IMR-90 (cell line): ENCODE measurements around the gene NRL. TPM values are rescaled to one million over a fixed set of nuclear protein-coding genes. Genes with fewer than 3 reads are reported as not detected.

Source experiments
- ATAC-seq: fragments of 200-7000 bp; cut with Tn5 transposase; 2 replicates; pipeline ENCODE4 v1.9.1; 2020; ENCODE audit warnings: low read depth, mild to moderate bottlenecking, moderate library complexity
- BruUV-seq: library from RNA; stranded (reverse); fragments of 400-500 nt; replicated peaks from 2 replicates; lab custom pipeline; 2021; lab: Mats Ljungman, UMichigan
- CTCF ChIA-PET: fragments of 300-600 bp; formaldehyde crosslinking; extraction: SDS; loops from one replicate; lab custom pipeline; 2021; ENCODE audit warnings: antibody characterized with exemption; lab: Yijun Ruan, JAX
- POLR2A ChIA-PET: fragments of 300-600 bp; sonication (Branson Sonifier 250); formaldehyde crosslinking; loops from one replicate; lab custom pipeline; 2022; ENCODE audit warnings: antibody characterized with exemption; ENCODE audit not compliant: unreplicated experiment; lab: Charles Lee
- DNase-seq: peaks from one replicate; pipeline ENCODE4 v3.0.0; 2013
- H2AFZ ChIP-seq: replicated peaks from 2 replicates; pipeline ENCODE3; 2013; ENCODE audit warnings: low read length, mild to moderate bottlenecking; ENCODE audit not compliant: poor library complexity
- H2AK5ac ChIP-seq: 2 replicates; pipeline ENCODE4 v1.6.1; 2013; ENCODE audit warnings: low read depth, low read length, inconsistent platforms
- H2AK9ac ChIP-seq: replicated peaks from 2 replicates; pipeline ENCODE3; 2013; ENCODE audit warnings: mild to moderate bottlenecking, low read depth, low read length, moderate library complexity; ENCODE audit not compliant: poor library complexity
- H2BK120ac ChIP-seq: 2 replicates; pipeline ENCODE4 v1.6.1; 2013; ENCODE audit warnings: low read depth, low read length, inconsistent platforms
- H2BK15ac ChIP-seq: 3 replicates; pipeline ENCODE4 v1.6.1; 2013; ENCODE audit warnings: low read depth, low read length, inconsistent platforms
- H2BK20ac ChIP-seq: 2 replicates; pipeline ENCODE4 v1.6.1; 2013; ENCODE audit warnings: low read depth, mild to moderate bottlenecking, inconsistent platforms, low read length, moderate library complexity
- H2BK5ac ChIP-seq: 2 replicates; pipeline ENCODE4 v1.6.1; 2013; ENCODE audit warnings: mild to moderate bottlenecking, low read depth, low read length, inconsistent platforms; ENCODE audit not compliant: poor library complexity, severe bottlenecking
- H3K14ac ChIP-seq: replicated peaks from 2 replicates; pipeline ENCODE4 v1.6.1; 2013; ENCODE audit warnings: low read depth, low read length, inconsistent platforms
- H3K18ac ChIP-seq: 2 replicates; pipeline ENCODE4 v1.6.1; 2013; ENCODE audit warnings: low read depth, low read length, control low read depth
- H3K23ac ChIP-seq: 2 replicates; pipeline ENCODE4 v1.6.1; 2013; ENCODE audit warnings: low read depth, low read length, inconsistent platforms
- H3K27ac ChIP-seq: 2 replicates; pipeline ENCODE4 v1.5.1; 2013; ENCODE audit warnings: mild to moderate bottlenecking, control low read depth, low read length; ENCODE audit not compliant: insufficient read depth
- H3K27me3 ChIP-seq: 2 replicates; pipeline ENCODE4 v1.6.1; 2013; ENCODE audit warnings: low read length; ENCODE audit not compliant: control insufficient read depth, insufficient read depth
- H3K36me3 ChIP-seq: 2 replicates; pipeline ENCODE4 v1.6.1; 2013; ENCODE audit warnings: low read length, mixed read lengths; ENCODE audit not compliant: control insufficient read depth, insufficient read depth
- H3K4ac ChIP-seq: 2 replicates; pipeline ENCODE4 v1.6.1; 2013; ENCODE audit warnings: low read depth, low read length, inconsistent platforms
- H3K4me1 ChIP-seq: 2 replicates; pipeline ENCODE4 v1.6.1; 2013; ENCODE audit warnings: low read length, mixed read lengths; ENCODE audit not compliant: control insufficient read depth, insufficient read depth
- H3K4me2 ChIP-seq: 2 replicates; pipeline ENCODE4 v1.6.1; 2013; ENCODE audit warnings: low read depth, mild to moderate bottlenecking, control low read depth, low read length, moderate library complexity
- H3K4me3 ChIP-seq: 2 replicates; pipeline ENCODE4 v1.5.1; 2013; ENCODE audit warnings: low read depth, mild to moderate bottlenecking, control low read depth, low read length, moderate library complexity; ENCODE audit not compliant: insufficient read depth
- H3K56ac ChIP-seq: 2 replicates; pipeline ENCODE4 v1.6.1; 2013; ENCODE audit warnings: low read length, inconsistent platforms; ENCODE audit not compliant: insufficient read depth; ENCODE audit errors: extremely low read depth
- H3K79me1 ChIP-seq, 2 experiments: 2 replicates each; pipeline ENCODE4 v1.6.1; 2013; ENCODE audit warnings: low read length in 2 of 2, inconsistent platforms in 1 of 2, low read depth in 1 of 2
- H3K9ac ChIP-seq: 2 replicates; pipeline ENCODE4 v1.6.1; 2013; ENCODE audit warnings: low read depth, low read length, control low read depth
- H3K9me1 ChIP-seq: 2 replicates; pipeline ENCODE4 v1.6.1; 2013; ENCODE audit warnings: low read length, inconsistent platforms; ENCODE audit not compliant: insufficient read depth
- H3K9me3 ChIP-seq: 2 replicates; pipeline ENCODE4 v1.6.1; 2013; ENCODE audit warnings: low read length; ENCODE audit not compliant: control insufficient read depth, insufficient read depth
- H4K20me1 ChIP-seq: 2 replicates; pipeline ENCODE4 v1.6.1; 2013; ENCODE audit warnings: low read length, inconsistent platforms; ENCODE audit not compliant: insufficient read depth
- H4K5ac ChIP-seq: 2 replicates; pipeline ENCODE4 v1.6.1; 2013; ENCODE audit warnings: mild to moderate bottlenecking, low read depth, low read length, control low read depth
- H4K8ac ChIP-seq, 2 experiments: 2 replicates each; pipeline ENCODE4 v1.6.1; 2013; ENCODE audit warnings: low read depth in 2 of 2, low read length in 2 of 2, control low read depth in 1 of 2, inconsistent platforms in 1 of 2
- H4K91ac ChIP-seq: 2 replicates; pipeline ENCODE4 v1.6.1; 2013; ENCODE audit warnings: low read depth, low read length, inconsistent platforms; ENCODE audit not compliant: insufficient read depth
- BHLHE40 ChIP-seq: fragments of 150-350 bp; IDR thresholded peaks from 2 replicates; pipeline ENCODE4 v1.6.1; 2016; ENCODE audit warnings: mild to moderate bottlenecking, low read depth, low read length
- CEBPB ChIP-seq: IDR thresholded peaks from 2 replicates; pipeline ENCODE4 v1.6.1; 2012; ENCODE audit warnings: low read depth, low read length, improper control_type of control experiment
- CHD1 ChIP-seq: IDR thresholded peaks from 2 replicates; pipeline ENCODE4 v1.6.1; 2012; ENCODE audit warnings: low read depth, low read length, improper control_type of control experiment
- CTCF ChIP-seq: conservative IDR thresholded peaks from 2 replicates; pipeline ENCODE4 v1.5.1; 2012; ENCODE audit warnings: mild to moderate bottlenecking, low read depth, low read length, improper control_type of control experiment
- FOS ChIP-seq: fragments of 150-350 bp; IDR thresholded peaks from 2 replicates; pipeline ENCODE4 v1.6.1; 2016; ENCODE audit warnings: low read depth, low read length
- MAZ ChIP-seq: IDR thresholded peaks from 2 replicates; pipeline ENCODE4 v1.6.1; 2012; ENCODE audit warnings: low read depth, mild to moderate bottlenecking, low read length, improper control_type of control experiment, moderate library complexity, borderline replicate concordance
- MXI1 ChIP-seq: IDR thresholded peaks from 2 replicates; pipeline ENCODE4 v1.6.1; 2012; ENCODE audit warnings: low read depth, mild to moderate bottlenecking, low read length, moderate library complexity, borderline replicate concordance
- NFE2L2 ChIP-seq: fragments of 150-350 bp; IDR thresholded peaks from 2 replicates; pipeline ENCODE4 v1.6.1; 2016; ENCODE audit warnings: low read depth, mild to moderate bottlenecking, low read length
- POLR2A ChIP-seq: IDR thresholded peaks from 2 replicates; pipeline ENCODE4 v1.6.1; 2012; ENCODE audit warnings: mild to moderate bottlenecking, low read depth, low read length
- RAD21 ChIP-seq: IDR thresholded peaks from 2 replicates; pipeline ENCODE4 v1.6.1; 2012; ENCODE audit warnings: low read length, improper control_type of control experiment
- RCOR1 ChIP-seq: IDR thresholded peaks from 2 replicates; pipeline ENCODE4 v1.6.1; 2012; ENCODE audit warnings: mild to moderate bottlenecking, low read length, improper control_type of control experiment; ENCODE audit not compliant: insufficient replicate concordance
- SMC3 ChIP-seq: fragments of 150-350 bp; IDR thresholded peaks from 2 replicates; pipeline ENCODE4 v1.6.1; 2016; ENCODE audit warnings: low read depth, mild to moderate bottlenecking, antibody characterized with exemption, low read length, moderate library complexity
- WGBS, 2 experiments: methylation state at CpG; one replicate each; pipeline versions ENCODE4 v1.1.5 to v1.1.7; 2013; ENCODE audit warnings: missing lambda C conversion rate in 2 of 2; ENCODE audit not compliant: insufficient read length in 1 of 2; ENCODE audit errors: extremely low coverage in 2 of 2; 5-methylcytosine and 5-hydroxymethylcytosine counted together
- dilution Hi-C: fragments of 300-500 bp; cut with HindIII; formaldehyde crosslinking; loops from one replicate; pipeline ENCODE4 v1.14.3; 2018; ENCODE audit warnings: low sequenced_read_pairs; ENCODE audit not compliant: unreplicated experiment
- in situ Hi-C: fragments of 300-500 bp; cut with MboI; formaldehyde crosslinking; loops from 3 replicates; pipeline ENCODE4 v1.14.3; 2019; ENCODE audit warnings: low sequenced_read_pairs, inconsistent platforms, mixed read lengths
- intact Hi-C: fragments of 100-400 bp; cut with micrococcal nuclease; formaldehyde crosslinking; loops from 2 replicates; pipeline ENCODE4 v1.10.0; 2022
- polyA plus RNA-seq, 3 experiments: library from polyadenylated mRNA; depleted of rRNA; stranded (reverse); fragments of >200 nt; gene quantifications; 2 replicates each; pipeline ENCODE4 v1.2.3, GENCODE V29; 2012; ENCODE audit warnings: low replicate concordance in 1 of 3
- total RNA-seq: library from RNA; depleted of rRNA; stranded (reverse); fragments of >200 nt; gene quantifications from 2 replicates; pipeline ENCODE4 v1.2.3, GENCODE V29; 2012
- TF ChIP-seq, protein P1 (sequence below): fragments of 150-350 bp; IDR thresholded peaks from 2 replicates; pipeline ENCODE4 v1.6.1; 2017; ENCODE audit warnings: mild to moderate bottlenecking, antibody characterized with exemption, low read length, low read depth

NRL gene
- total and polyA plus RNA-seq, 2 of the 4 experiments (the other 2 are of a cell fraction) = 0.18 to 0.70 TPM

- no peak for TF ChIP-seq RAD21
These were observed 34.7 kb upstream of the NRL start (continued) for GRCh38 chr14:24149302-24149969.

GRCh38 chr14:24147761-24148428 lies 33.1 kb upstream of the NRL start:
- no peak for ATAC-seq
- H2AK9ac ChIP-seq = peak overlapping the region; percentile 88
- no peak overlapping the region for H4K91ac ChIP-seq
- H3K18ac ChIP-seq = no peak overlapping the region
- H3K14ac ChIP-seq = peak overlapping the region; percentile 39; the same call in 1 of the 2 replicates
- peak overlapping the region; percentile 50 to 76; a peak in 2 of 4 replicates for H4K8ac ChIP-seq
- no peak overlapping the region; the same call in 1 of the 2 replicates for H3K56ac ChIP-seq
- ChIA-PET POLR2A (no interaction called here), CTCF (interaction anchor here (4.3 kb wide), 1 partner anchor 13 kb away, joined by 14 read pairs; the partner anchor contains the start of gene IRF9)
- H2BK5ac ChIP-seq = peak overlapping the region; percentile 37
- no peak overlapping the region for H2BK15ac ChIP-seq
- H3K4me2 ChIP-seq = peak overlapping the region; percentile 92
- DNase-seq = no peak
- no TSS peak for BruUV-seq
- H3K27me3 ChIP-seq = no peaks in the 10 kb centered on the region
- H2BK120ac ChIP-seq = no peak overlapping the region
- peaks cover 15% of the 10 kb centered on the region for H3K9me1 ChIP-seq
- H3K36me3 ChIP-seq = peaks cover 33% of the 10 kb centered on the region
- peaks cover 35 to 72% of the 10 kb centered on the region in 2 experiments for H3K79me1 ChIP-seq
- H2AFZ ChIP-seq = peak overlapping the region; percentile 91
- H3K23ac ChIP-seq = peak overlapping the region; percentile 52
- peak overlapping the region; percentile 53 for H3K4ac ChIP-seq
- peak overlapping the region; percentile 82 for H2AK5ac ChIP-seq
- H3K4me1 ChIP-seq = peaks cover 9% of the 10 kb centered on the region
- H2BK20ac ChIP-seq = no peak overlapping the region
- in situ Hi-C loops = loop anchor here (25.0 kb wide), 2 partner anchors 836 to 1061 kb away; partner anchors contain the start of genes ACIN1, BCL2L2, C14orf119 and PABPN1
- peak overlapping the region; percentile 66 for H3K27ac ChIP-seq
- peak overlapping the region; percentile 96 for H3K9ac ChIP-seq
- no peak overlapping the region for H4K5ac ChIP-seq
- no peaks in the 10 kb centered on the region for H3K9me3 ChIP-seq
- dilution Hi-C loops = no loop called here
- WGBS, 2 experiments = 3% methylated on average over 7 of the region's 29 CpGs; no CpG with 5 or more reads in 1 of the 2 experiments
- intact Hi-C loops = loop anchor here (2.0 kb wide), 1 partner anchor 149 kb away; no protein-coding TSS in a partner anchor
- H4K20me1 ChIP-seq = peaks cover 10% of the 10 kb centered on the region
- peak overlapping the region; percentile 73 for H3K4me3 ChIP-seq
- TF ChIP-seq MXI1 = no peak
- no peak for TF ChIP-seq SMC3
- TF ChIP-seq NFE2L2 = no peak
- TF ChIP-seq CTCF = no peak
- TF ChIP-seq POLR2A = no peak
- TF ChIP-seq CHD1 = no peak
- TF ChIP-seq RCOR1 = no peak
- no peak for TF ChIP-seq MAZ
- TF ChIP-seq FOS = no peak
- TF ChIP-seq CEBPB = no peak
- TF ChIP-seq, protein P1, sequence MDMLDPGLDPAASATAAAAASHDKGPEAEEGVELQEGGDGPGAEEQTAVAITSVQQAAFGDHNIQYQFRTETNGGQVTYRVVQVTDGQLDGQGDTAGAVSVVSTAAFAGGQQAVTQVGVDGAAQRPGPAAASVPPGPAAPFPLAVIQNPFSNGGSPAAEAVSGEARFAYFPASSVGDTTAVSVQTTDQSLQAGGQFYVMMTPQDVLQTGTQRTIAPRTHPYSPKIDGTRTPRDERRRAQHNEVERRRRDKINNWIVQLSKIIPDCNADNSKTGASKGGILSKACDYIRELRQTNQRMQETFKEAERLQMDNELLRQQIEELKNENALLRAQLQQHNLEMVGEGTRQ = no peak
- TF ChIP-seq BHLHE40 = no peak
